ENCODE results near the gene NDUFB2. TPM values are rescaled to one million over a fixed set of nuclear protein-coding genes. Genes with fewer than 3 reads are reported as not detected.

Gene NDUFB2
- total and polyA plus RNA-seq, 2 donors (not counting 3 experiments of a cell fraction or from before 2014, with no cell fraction given): 197 to 1,075 TPM

GRCh38 chr7:140674899-140675701, 21.4 kb upstream of the NDUFB2 start:
- dilution Hi-C loops (cut with MboI; ENCODE audit: extremely low pct_ligation_motif_present, low sequenced_read_pairs): no loop called here
- peak; percentile 64 for DNase-seq (ENCODE audit: low read depth, low spot score)
- TF ChIP-seq JUN (IDR thresholded peaks at IDR 0.05; ENCODE audit: borderline replicate concordance, insufficient read depth, insufficient read length, low read depth) (no peak), POLR2A (IDR thresholded peaks at IDR 0.05; ENCODE audit: low read depth, low read length) (no peak), POLR2AphosphoS5 (IDR thresholded peaks at IDR 0.05; ENCODE audit: insufficient read depth, low read depth, low read length) (no peak), CTCF (IDR thresholded peaks at IDR 0.05; ENCODE audit: extremely low read depth in 1 of 2, insufficient read depth in 1 of 2, low read depth in 1 of 2, low read length in 2 of 2) (peak; percentile 28 to 45)
- H3K4me1 ChIP-seq (ENCODE audit: control insufficient read depth, extremely low read depth, insufficient read depth, low read length): peaks cover 8% of the 10 kb centered on the region
- no peak overlapping the region for H3K9ac ChIP-seq (replicated peaks; ENCODE audit: extremely low read depth, insufficient read depth, low read length)
- FAIRE-seq: peak; percentile 91
- ChIA-PET POLR2A (no interaction called here), CTCF (interaction anchor here (1.0 to 3.7 kb wide), 13 partner anchors 11 to 975 kb away, joined by 3 to 19 read pairs (median 4); no protein-coding TSS in a partner anchor)
- intact Hi-C loops (cut with micrococcal nuclease): loop anchor here (1.0 to 10.0 kb wide), 5 partner anchors 21 to 980 kb away; partner anchors contain the start of genes BRAF, MRPS33 and NDUFB2
- H3K27ac ChIP-seq (ENCODE audit: insufficient read depth, low read depth, low read length): no peak overlapping the region
- no peak overlapping the region for H3K4me2 ChIP-seq (ENCODE audit: insufficient read depth, low read length)
- BruUV-seq (replicated peaks): no TSS peak
- peaks cover 0 to 5% of the 10 kb centered on the region in 2 experiments for H3K36me3 ChIP-seq (ENCODE audit: control insufficient read depth in 2 of 2, extremely low read depth in 1 of 2, insufficient read depth in 2 of 2, low read length in 2 of 2)
- no peaks in the 10 kb centered on the region for H4K20me1 ChIP-seq (replicated peaks; ENCODE audit: control insufficient read depth, extremely low read depth, insufficient read depth, low read length)
- H3K9me3 ChIP-seq (replicated peaks; ENCODE audit: control insufficient read depth, insufficient read depth, low read length): no peaks in the 10 kb centered on the region
- H3K9me1 ChIP-seq (replicated peaks; ENCODE audit: control insufficient read depth, extremely low read depth, insufficient read depth, low read length): no peaks in the 10 kb centered on the region
- H3K27me3 ChIP-seq (ENCODE audit: control insufficient read depth in 2 of 2, insufficient read depth in 2 of 2, low read length in 2 of 2): peaks cover 0 to 3% of the 10 kb centered on the region in 2 experiments
- H3K79me2 ChIP-seq (ENCODE audit: control insufficient read depth, insufficient read depth, low read length): no peaks in the 10 kb centered on the region
- H3K4me3 ChIP-seq (replicated peaks in 1 of 3; ENCODE audit: insufficient read depth in 1 of 3, low read depth in 1 of 3, low read length in 3 of 3): no peak overlapping the region
- H2AFZ ChIP-seq (ENCODE audit: low read depth, low read length): no peak overlapping the region
